Activated T-cell treated with anti-CD3 and anti-CD28 coated beads for 4 hours (primary cell): Measurements from ENCODE around the gene ADGRF1.
"Not testable (repeated sequence)": the region's sequence is repeated elsewhere in the genome, so short reads cannot be mapped to it uniquely, and the experiment has no call there.

Experiments
- DNase-seq: peaks from one replicate; pipeline ENCODE4 v3.0.0-alpha.2; 2020

The ADGRF1 gene

DNA sequence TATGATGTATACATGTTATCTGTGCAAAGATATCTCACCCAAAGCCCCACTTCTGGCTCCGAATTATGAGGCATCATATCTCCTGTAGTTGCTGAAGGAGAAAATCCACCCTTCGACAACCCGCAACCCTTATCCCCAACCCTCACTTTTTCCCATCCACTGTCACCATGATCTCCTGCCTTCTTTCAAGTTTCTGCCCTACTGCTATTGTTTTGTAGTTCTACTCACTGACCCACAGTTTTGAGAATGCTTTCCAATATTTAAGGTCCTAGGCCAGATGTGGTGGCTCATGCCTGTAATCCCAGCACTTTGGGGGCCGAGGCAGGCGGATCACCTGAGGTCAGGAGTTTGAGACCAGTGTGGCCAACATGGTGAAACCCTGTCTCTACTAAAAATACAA lies 22.2 kb downstream of the ADGRF1 start:
- no peak for DNase-seq

DNA sequence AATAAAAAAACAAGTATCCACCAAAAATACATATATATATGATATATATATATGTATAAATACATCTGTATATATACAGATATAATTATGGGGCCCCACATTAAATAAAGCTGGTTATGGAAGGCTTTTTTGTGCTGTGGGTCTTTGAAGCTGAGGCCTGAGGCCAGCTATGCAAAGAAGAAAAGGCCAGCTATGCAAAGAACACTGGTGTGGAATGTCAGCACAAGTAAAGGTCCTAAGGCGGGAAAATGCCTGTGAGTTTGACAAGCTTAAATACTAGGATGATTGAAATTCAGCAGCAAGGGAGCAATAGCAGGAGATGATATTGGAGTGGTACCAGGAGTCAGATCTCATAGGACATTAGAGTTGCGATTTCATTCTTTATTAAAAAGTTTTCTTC lies 25.2 kb downstream of the ADGRF1 start:
- no peak for DNase-seq

DNA sequence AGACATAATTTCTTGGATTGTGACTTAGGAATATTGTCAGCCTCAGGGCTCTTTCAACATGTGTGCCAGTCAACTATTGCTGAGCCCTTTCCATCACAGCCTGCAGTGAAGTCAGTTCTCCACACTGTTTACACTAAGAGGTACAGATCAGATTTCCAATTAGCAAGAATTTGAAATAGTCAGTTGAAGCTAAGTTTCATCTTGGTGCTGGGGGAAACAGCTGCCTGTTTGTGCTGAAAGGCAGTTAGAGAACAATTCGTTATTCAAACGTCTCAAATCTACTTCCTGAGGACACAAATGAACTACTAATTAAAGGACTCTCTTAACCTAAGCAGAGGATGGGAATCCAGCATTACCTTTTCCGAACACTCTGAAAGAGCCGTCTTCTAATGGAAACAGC lies 25.9 kb downstream of the ADGRF1 start:
- DNase-seq: no peak

DNA sequence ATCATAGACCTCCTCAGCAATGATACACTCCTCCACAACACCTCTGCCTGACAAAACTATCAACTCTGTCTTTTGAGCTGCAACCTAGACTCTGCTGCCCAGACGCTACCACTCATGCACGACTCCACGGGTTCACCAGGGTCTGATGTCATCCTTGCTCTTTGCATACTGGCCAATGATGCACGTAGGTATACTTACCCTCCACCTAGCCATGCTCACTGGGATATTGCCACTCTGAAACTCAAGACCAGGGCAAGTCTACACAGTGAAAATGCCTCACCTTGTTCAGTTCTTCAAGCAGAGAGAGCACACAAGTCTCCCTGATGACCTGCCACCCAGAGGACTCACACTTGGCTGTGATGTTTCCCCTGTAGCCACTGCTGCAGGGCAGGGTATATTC lies 27.7 kb downstream of the ADGRF1 start:
- DNase-seq: no peak

DNA sequence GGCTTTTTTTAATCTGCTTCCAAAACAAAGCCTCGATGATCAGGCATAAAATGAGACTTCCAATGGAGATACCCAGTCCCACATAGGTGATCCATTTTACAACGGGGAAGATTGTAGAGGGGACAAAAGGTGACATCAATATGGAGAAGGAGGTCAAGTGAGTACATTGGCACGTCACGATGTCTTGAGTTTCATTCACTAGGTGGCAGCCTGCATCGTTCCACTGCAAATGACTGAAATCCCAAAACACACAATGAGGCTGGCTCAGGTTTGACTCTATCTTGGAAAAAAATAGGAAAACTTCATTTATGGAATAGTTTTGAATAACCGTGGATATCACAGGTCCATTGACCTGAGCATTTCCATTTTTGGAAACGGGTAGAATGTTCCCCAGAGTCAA lies 32.5 kb downstream of the ADGRF1 start:
- no peak for DNase-seq

DNA sequence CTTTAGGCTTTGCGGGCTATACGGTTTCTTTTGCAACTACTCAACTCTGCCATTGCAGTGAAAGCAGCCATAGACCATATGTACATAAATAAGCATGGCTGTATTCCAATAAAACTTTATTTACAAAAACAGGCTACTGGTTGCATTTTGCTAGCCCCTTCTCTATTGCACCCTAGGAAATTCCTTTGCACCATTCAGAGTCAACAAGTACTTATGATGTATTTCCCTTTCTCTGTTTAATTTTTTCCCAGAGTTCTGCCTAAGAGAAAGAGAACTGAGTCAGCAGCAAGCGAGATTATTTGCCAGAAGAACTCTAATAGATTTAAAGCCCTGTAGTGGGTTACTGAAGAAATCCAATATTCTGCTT lies 33.8 kb downstream of the ADGRF1 start:
- no peak for DNase-seq

DNA sequence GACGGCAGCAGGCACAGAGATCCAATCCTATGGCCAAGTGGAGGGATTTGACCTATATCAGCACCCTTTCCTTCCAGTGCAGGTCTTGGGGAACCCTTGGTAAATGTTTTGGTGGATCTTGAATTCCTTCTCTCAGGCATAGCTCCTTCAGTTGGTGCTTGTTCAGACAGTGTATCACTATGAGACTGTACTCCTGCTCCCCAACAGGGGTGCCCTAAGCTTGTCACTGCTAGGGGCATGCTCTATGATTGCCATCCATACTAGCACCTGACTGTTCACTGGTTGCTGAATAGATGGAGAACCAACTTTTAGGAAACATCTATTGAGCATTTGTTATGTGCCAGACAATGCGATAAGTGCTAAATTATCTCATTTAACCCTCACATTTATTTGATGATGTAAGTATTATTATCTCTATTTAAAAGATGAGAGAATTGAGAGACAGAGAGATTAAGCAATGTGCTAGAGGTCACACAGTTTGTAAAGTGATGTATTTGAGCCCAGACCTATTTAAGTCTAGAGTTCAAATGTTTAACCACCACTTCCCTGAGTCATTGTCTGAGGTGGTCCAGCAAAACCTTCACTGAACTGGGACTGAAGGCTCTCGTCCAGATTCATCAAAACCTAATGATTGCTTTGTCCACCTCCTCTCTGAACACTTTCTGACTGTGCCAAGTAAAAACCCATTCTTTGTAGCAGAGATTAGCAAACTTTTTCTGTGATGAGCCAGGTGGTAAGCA lies 34.3 kb downstream of the ADGRF1 start:
- DNase-seq: no peak

DNA sequence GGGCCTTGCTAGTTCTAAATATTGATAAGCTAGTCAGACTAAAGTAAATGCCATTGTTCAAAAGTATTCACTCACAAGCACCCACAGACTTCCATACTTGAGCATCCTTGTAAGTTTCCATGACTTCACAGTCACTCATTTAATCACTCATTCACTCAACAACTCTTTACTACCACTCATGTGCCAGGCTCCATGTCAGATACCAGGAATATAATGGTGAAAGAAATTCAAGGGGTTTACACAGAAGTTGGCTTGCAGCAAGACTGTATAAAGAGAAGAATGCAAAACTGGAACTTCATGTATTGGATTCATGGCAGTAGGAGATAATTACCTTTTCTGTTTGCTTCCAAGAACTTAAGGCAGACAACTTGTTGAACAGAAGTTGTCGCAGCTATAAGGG lies 36.6 kb downstream of the ADGRF1 start:
- no peak for DNase-seq

DNA sequence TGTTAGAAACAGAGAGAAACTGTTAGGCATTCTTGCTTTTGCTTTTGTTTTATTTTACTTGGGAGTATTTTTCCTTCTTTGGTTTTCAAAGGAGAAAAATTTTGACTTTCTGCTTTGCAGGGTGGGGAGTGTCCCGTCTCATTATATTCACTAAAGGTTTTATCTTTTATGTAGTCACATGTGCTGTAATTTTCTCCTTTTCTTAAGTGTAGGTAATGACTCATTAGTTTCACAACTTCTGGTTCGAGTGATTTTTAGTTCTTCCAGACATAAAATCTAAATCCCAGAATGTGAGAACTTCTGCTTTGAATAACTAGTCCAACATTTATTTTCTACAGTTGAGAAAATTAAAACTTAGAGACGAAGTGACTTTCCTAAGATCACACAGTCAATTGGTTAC lies 37.7 kb downstream of the ADGRF1 start:
- DNase-seq: no peak

DNA sequence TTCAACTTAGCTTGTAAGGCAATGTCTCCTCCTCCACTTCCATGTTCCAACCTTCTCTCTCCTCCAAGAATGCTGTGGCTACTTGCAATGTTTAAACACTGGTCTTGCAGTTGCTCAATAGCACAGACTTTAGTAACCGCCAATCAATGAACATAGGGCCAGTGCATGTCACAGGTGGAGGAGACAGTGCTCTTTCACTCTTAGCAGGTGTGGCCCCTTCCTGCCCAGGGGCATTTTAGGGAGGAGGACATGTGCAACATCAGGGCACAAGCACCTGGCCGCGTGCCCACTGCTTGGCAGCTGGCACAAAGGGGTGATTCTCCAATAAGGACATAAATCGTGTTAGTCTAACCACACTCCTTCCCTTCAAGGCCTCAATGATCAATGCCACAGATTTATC lies 41.3 kb downstream of the ADGRF1 start:
- DNase-seq: no peak

DNA sequence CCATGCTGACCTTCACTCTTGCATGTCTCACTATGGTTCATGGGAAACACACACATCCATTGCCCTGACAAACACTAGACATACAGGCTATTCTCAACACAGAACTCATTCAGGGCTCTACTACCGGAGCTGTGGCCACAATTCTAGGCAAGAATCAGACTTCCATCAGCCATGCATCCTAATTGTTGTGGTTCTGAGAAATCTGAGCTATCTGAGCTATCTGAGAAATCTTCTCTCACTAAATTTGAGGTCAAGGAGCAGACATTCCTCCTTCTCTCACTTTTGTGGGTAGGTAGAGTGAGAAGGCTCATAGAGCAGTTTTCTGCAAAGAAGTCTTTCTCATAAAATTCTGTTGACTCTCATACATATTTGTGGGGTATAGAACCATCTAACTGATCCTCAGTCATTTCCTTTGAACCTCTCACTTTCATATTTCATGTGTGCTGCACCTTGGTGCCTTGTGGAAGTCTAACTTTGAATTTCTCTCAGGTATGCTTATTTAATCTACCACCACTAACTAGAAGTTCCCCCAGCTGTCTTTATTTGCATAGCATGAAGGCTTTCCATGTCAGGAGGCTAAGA lies 43.6 kb downstream of the ADGRF1 start:
- DNase-seq: no peak

DNA sequence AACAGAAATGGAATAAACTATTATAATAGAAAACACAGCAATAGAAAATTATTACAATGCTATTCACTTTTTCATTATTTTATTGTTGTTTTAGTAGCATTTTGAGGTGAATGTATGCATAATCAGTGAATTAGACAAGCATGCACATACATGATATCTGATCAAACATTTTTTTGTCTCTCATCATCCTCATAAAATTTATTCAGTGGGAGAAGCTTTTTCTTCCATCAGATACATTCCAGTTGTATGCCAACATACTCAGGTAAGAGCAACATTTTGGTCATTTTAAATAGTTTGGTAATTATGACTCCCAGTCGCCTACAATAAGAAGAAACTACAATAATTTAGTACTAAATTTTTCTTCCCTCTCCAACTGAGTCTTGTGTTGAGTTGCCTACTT lies 44.5 kb downstream of the ADGRF1 start:
- no peak for DNase-seq

DNA sequence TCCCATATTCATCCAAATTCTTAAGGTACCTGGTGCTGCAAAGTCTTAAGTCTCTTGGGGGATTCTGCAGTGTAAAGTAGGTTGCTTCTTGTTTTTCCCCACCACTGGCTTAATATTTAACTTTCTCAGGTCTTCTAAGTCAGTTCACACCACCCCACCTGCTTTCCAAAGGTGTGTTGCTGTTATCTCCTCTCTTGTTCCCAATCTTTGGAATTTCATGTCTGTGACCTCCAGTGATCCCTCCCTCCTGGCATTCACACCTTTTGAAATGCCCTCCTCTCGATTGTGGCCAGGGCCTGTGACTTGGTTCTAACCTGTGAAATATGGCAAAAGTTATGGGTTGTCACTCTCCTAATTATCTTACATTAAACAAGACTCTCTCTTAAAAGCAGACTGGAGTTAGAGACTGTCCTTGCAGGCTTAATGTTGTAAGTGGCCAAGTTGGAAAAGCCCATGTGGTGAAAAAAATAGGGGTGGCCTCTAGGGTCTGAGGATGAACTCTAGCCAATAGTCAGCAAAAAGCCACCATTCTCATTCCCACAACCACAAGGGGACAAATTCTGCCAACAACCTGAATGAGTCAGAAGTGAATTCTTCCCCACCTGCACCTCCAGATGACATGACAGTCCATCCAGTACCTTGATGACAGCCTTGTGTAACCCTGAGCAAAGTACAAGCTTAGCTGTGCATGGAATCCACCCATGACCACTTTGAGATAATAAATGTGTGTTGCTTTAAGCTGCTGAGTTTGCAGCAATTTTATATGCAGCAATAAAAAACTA lies 45.1 kb downstream of the ADGRF1 start:
- DNase-seq: no peak

DNA sequence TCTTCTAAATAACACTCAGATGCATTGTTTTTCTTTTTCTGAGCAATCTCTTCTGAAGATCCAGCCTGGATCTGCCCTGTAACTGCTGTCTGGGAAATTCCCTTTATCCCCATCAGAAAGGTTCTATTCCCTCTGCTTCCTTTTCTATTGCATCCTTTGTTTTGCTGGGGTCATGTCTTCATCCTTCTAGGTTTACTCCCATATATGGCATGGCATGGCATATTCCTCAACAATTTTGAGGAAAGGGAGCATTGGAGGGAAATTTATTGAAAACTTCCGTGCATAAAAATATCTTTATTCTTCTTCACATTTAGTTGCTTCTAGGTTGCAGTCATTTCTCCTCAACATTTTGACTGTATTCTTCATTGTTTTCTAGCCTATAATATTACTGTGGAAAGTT lies 47.2 kb downstream of the ADGRF1 start:
- no peak for DNase-seq

DNA sequence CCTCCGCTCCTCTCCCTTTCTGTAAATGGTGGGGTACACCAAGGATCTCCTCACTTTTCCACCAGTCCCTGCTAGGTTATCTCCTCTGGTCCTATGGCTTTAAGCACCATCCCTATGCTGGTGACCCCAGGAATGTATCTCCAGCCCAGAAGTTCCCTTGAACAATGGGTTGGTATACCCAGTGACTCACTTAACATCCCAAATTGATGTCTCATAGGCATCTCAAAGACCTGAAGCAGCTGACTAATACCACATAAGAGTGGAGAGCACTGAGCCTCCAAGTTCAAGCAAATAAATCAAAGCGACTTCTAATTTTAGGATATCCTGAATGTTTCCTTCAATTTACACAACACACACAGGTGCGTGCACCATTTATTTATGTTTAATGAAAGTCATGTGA lies 48.3 kb downstream of the ADGRF1 start:
- DNase-seq: no peak

DNA sequence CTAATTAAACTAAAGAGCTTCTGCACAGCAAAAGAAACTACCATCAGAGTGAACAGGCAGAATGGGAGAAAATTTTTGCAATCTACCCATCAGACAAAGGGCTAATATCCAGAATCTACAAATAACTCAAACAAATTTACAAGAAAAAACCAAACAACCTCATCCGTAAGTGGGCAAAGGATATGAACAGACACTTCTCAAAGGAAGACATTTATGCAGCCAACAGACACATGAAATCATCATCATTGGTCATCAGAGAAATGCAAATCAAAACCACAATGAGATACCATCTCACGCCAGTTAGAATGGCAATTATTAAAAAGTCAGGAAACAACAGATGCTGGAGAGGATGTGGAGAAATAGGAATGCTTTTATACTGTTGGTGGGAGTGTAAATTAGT lies 49.7 kb downstream of the ADGRF1 start:
- not testable (repeated sequence) for DNase-seq

DNA sequence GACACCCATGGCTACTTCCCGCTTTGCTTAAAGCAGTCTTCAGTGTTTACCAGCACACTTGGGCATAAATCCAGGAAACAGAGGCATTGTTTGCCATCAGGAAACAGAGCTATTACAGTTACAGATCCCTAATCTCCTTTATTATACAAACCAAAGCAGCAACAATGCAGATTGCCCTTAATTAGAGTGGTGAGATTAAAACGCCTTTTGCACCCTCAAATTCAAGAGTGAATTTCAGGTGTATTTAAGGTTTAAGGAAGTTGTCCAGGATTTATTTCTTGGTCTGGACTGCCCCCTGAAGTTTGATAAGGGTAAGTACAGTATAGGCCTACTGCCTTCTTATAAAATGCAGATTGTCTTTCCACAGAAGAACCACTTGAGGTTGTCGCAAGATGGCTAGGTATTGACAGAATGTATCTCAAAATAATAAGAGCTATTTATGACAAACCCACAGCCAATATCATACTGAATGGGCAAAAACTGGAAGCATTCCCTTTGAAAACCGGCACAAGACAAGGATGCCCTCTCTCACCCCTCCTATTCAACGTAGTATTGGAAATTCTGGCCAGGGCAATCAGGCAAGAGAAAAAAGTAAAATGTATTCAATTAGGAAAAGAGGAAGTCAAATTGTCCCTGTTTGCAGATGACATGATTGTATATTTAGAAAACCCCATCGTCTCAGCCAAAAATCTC lies 51.2 kb downstream of the ADGRF1 start:
- not testable (repeated sequence) for DNase-seq

DNA sequence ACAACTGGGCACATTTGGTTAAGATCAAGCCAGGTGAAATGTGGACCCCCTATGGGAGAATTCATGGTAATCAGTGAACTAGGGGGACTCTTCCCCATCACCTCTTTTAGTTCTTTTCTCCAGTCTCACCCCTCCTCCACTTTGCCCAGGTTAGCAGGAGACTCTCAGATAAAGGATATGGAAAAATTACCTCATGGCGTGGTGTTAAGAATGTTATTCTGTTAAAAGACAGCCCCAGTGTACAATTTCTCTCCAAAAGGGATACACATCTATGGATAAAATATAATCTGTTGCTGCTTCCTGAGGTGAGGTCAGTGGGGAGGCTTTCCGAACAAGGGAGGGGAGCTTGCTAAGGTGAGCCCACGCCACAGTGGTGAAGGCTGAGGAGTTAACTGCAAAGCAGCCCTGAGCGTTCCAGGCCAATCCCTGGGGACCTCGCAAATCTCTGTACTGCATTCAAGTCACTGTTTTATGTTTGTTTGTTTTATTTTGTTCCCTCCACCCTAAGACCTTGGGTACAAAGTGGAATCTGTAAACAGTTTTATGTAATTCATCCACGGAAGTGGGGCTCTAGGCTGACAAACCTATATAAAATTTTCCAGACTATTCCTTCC lies 52.0 kb downstream of the ADGRF1 start:
- no peak for DNase-seq

DNA sequence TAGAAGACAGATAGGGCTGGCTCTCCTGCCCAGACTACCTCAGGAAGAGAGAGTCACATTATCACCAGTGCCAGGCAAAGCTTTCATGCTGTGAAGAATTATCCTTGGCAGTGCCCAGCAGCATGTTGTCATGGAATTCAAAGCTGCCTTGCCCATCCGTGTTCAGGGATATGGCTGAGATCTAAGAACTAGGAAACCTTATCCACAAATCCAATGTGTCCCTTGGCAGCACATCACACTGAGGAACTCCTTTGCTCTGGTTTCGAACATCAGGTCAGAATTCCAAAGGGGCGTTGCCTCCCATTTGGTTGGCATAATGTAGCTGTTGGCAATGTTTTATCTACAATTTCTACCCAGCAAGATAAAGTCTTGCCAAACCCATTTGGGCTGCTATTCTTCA lies 52.7 kb downstream of the ADGRF1 start:
- DNase-seq: no peak

DNA sequence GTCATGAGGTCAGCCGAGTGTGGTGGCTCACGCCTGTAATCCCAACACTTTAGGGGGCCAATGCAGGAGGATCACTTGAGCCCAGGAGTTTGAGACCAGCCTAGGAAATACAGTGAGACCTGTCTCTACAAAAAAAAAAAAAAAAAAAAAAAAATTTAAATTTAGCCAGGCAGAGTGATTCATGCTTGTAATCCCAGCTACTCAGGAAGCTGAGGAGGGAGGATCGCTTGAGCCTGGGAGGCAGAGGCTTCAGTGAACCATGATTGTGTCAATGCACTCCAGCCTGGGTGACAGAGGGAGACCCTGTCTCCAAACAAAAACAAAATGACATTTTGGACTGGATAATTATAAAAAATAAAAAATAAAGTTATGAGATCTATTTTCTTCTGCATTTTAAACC lies 56.2 kb downstream of the ADGRF1 start:
- DNase-seq: no peak

DNA sequence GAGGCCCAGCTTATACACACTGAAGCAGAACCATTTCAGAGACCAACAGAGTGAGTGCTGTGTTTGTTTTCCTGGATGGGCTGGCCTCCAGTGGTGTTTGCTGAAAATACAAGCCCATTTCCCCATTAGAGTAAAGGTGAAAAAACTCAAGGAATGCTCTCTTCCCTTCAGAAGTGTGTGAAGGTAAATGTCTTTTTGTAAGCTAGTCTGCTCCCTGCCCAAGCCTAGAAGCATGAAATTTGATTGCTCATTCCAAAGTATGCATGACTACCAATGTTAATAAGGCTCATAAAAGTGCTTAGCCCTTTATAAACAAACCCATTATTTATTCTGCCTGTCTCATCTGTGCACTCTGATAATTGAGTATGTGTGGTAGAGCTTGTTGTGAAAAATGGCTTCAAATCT lies 59.1 kb downstream of the ADGRF1 start:
- no peak for DNase-seq

DNA sequence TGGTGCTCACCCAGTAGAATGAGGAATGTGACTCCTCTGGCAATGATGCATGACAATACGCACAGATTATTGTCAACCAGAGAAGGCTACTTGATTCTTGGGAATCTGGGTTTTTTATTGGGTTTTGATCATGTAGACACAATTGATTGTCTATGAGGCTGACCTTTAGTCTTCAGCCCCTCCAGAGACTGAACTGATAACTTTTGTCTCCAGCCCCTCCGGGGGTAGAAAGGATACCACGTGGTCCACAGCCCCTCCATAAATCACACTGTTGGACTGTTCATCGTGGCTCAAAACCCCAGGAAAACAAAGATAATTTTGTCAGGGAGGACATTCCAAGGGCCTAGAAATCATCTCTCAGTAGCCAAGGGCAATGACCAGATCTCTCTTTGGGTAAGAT lies 62.9 kb downstream of the ADGRF1 start:
- DNase-seq: no peak

DNA sequence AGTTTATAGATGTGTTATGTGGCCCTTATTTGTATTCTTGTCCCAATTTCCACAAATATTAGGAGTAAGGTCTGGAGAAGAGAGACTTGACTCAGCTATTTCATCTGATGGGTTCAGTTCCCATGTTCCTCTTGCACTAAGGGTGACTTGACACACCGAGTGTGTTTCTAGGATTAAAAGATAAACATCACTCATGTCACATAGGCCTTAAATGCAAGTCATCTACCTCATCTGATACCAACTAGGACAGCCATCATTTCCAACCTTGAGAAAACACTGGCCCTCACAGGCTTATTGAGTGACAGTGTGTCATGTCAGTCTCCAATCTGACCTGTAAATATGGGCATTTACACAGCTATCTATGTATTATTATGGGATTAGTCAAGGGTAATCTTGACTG lies 67.3 kb downstream of the ADGRF1 start:
- DNase-seq: no peak
